Gastroesophageal sphincter (tissue), 2 donors: ENCODE data around the gene APPBP2.
"Not testable (repeated sequence)": the region's sequence is repeated elsewhere in the genome, so short reads cannot be mapped to it uniquely, and the experiment has no call there.

Source experiments
- EP300 ChIP-seq: sonication (generic); formaldehyde crosslinking; IDR thresholded peaks from one replicate; pipeline ENCODE4 v1.6.1; 2017; ENCODE audit warnings: antibody characterized with exemption, mild to moderate bottlenecking
- POLR2A ChIP-seq, 2 donors: fragments of 450-650 bp; IDR thresholded peaks; one replicate each; pipeline ENCODE4 v1.6.1; 2017; ENCODE audit warnings: antibody characterized with exemption in 2 of 2, mild to moderate bottlenecking in 2 of 2, moderate library complexity in 1 of 2

GRCh38 chr17:60419003-60419402 is 107.0 kb downstream of the APPBP2 start:
- not testable (repeated sequence) for TF ChIP-seq POLR2A (IDR thresholded peaks at IDR 0.05); EP300
